GM18505 (cell line): ENCODE measurements around the gene DEFB113.

Experiments used
- ATAC-seq: cut with Tn5 transposase; IDR thresholded peaks from one replicate; pipeline ENCODE4 v1.9.1; 2021; ENCODE audit not compliant: unreplicated experiment
- POLR2A ChIP-seq: IDR thresholded peaks from 4 replicates; pipeline ENCODE4 v1.6.1; 2011; ENCODE audit warnings: borderline replicate concordance; ENCODE audit not compliant: insufficient read depth, insufficient read length; ENCODE audit errors: extremely low read depth

DEFB113 gene

GRCh38 chr6:49918787-49919186 is 50.6 kb downstream of the DEFB113 start:
- no peak for TF ChIP-seq POLR2A
- ATAC-seq, result no peak
